Measurements from ENCODE around the gene MGRN1. TPM values are rescaled to one million over a fixed set of nuclear protein-coding genes. Genes with fewer than 3 reads are reported as not detected.

Gene MGRN1
- total RNA-seq, 3 donors from 2014 or later: 72.3 to 80.2 (median 77.0) TPM

DNA sequence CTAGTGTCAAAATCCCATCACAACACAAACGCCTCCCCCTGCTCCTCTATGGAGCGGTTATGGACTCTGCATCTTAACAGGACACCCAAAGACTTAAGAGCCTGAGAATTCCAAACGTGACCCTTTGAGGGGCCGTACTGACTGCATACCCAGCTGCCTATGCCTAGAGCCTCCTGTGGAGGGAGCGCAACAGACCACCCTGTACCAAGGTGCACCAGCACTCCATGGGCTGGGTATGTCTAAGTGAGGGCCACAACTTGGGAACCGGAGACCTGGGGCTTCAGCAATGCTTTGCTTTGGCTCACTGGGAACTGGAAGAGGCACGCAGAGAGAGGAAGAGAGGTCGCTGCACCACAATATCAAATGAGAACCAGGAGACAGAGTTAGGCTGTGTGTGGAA lies 104.0 kb downstream of the MGRN1 start:
- H3K36me3 ChIP-seq (ENCODE audit: low read depth): no peaks in the 10 kb centered on the region
- TF ChIP-seq, protein P1, sequence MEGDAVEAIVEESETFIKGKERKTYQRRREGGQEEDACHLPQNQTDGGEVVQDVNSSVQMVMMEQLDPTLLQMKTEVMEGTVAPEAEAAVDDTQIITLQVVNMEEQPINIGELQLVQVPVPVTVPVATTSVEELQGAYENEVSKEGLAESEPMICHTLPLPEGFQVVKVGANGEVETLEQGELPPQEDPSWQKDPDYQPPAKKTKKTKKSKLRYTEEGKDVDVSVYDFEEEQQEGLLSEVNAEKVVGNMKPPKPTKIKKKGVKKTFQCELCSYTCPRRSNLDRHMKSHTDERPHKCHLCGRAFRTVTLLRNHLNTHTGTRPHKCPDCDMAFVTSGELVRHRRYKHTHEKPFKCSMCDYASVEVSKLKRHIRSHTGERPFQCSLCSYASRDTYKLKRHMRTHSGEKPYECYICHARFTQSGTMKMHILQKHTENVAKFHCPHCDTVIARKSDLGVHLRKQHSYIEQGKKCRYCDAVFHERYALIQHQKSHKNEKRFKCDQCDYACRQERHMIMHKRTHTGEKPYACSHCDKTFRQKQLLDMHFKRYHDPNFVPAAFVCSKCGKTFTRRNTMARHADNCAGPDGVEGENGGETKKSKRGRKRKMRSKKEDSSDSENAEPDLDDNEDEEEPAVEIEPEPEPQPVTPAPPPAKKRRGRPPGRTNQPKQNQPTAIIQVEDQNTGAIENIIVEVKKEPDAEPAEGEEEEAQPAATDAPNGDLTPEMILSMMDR (IDR thresholded peaks at IDR 0.05): no peak
- H3K4me1 ChIP-seq (ENCODE audit: low read depth): peaks cover 6% of the 10 kb centered on the region
- H3K9me3 ChIP-seq: no peaks in the 10 kb centered on the region
- ATAC-seq (no peak), DNase-seq (peak in 1 of 3 donors; percentile 29)
- intact Hi-C loops (cut with DNase I, micrococcal nuclease): no loop called here
- H3K4me3 ChIP-seq: no peak overlapping the region

DNA sequence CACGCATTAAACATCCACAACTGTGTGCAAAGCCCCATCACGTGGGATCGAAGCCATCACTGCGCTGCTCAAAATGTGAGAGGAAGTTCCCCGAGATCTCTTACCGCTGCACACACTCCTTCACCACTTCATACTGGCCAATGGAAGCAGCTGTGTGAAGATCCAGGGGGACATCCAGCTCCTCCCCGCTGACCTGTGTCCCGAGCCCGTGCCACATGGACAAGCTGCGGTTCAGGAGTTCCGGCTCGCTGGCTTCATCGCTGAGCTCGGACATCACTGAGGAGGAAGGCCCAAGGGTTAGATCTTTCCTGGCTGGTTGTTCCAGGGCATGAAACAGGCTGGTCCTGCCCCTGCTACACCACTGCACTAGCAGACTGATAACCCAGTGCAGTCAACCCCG lies 105.2 kb downstream of the MGRN1 start:
- Histone ChIP-seq H3K36me3 (ENCODE audit: low read depth) (no peaks in the 10 kb centered on the region), H3K9me3 (no peaks in the 10 kb centered on the region), H3K4me3 (no peak overlapping the region), H3K4me1 (ENCODE audit: low read depth) (peaks cover 6% of the 10 kb centered on the region)
- no peak for ATAC-seq
- TF ChIP-seq, protein P1 (IDR thresholded peaks at IDR 0.05): no peak
- intact Hi-C loops (cut with DNase I, micrococcal nuclease): no loop called here
- DNase-seq: peak in 1 of 3 donors; percentile 43

DNA sequence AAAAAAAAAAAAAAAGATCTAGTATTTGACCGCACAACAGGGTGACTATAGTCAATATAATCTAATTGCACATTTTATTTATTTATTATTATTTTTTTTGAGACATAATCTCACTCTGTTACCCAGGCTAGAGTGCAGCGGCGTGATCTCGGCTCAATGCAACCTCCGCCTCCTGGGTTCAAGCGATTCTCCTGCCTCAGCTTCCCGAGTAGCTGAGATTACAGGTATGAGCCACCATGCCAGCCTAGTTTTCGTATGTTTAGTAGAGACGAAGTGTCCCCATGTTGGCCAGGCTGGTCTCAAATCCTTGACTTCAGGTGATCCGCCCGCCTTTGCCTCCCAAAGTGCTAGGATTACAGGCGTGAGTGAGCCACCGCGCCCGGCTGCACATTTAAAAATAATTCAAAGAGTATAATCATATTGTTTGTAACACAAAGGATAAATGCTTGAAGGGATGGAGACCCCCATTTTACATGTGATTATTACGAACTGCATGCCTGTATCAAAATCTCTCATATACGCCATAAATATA lies 108.7 kb downstream of the MGRN1 start:
- no peaks in the 10 kb centered on the region for H3K36me3 ChIP-seq (ENCODE audit: low read depth)
- H3K4me3 ChIP-seq: peak overlapping the region; percentile 92
- DNase-seq (peak in 1 of 3 donors; percentile 18), ATAC-seq (no peak)
- H3K4me1 ChIP-seq (ENCODE audit: low read depth): peaks cover 12% of the 10 kb centered on the region
- intact Hi-C loops (cut with DNase I, micrococcal nuclease): no loop called here
- TF ChIP-seq, protein P1 (IDR thresholded peaks at IDR 0.05): no peak
- no peaks in the 10 kb centered on the region for H3K9me3 ChIP-seq

DNA sequence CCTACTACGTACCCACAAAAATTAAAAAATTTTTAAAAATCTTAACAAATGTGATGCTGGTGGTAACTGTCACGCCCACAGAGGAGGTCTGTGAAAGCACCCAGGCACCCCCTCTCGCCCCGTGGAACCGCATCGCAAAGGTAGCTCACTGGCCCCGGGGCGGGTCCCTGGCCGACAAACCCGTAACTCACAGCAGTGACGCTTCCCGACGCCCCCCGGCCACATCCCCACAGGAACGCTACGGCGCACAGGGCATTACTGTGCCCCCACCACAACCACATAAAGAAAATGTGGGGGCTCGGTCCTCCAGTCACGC lies 109.1 kb downstream of the MGRN1 start:
- intact Hi-C loops (cut with DNase I, micrococcal nuclease): no loop called here
- peak; percentile 1 for ATAC-seq
- TF ChIP-seq, protein P1 (IDR thresholded peaks at IDR 0.05): no peak
- H3K9me3 ChIP-seq: no peaks in the 10 kb centered on the region
- H3K4me1 ChIP-seq (ENCODE audit: low read depth): peaks cover 12% of the 10 kb centered on the region
- peak in 1 of 3 donors; percentile 50 for DNase-seq
- H3K4me3 ChIP-seq: peak overlapping the region; percentile 92
- no peaks in the 10 kb centered on the region for H3K36me3 ChIP-seq (ENCODE audit: low read depth)

DNA sequence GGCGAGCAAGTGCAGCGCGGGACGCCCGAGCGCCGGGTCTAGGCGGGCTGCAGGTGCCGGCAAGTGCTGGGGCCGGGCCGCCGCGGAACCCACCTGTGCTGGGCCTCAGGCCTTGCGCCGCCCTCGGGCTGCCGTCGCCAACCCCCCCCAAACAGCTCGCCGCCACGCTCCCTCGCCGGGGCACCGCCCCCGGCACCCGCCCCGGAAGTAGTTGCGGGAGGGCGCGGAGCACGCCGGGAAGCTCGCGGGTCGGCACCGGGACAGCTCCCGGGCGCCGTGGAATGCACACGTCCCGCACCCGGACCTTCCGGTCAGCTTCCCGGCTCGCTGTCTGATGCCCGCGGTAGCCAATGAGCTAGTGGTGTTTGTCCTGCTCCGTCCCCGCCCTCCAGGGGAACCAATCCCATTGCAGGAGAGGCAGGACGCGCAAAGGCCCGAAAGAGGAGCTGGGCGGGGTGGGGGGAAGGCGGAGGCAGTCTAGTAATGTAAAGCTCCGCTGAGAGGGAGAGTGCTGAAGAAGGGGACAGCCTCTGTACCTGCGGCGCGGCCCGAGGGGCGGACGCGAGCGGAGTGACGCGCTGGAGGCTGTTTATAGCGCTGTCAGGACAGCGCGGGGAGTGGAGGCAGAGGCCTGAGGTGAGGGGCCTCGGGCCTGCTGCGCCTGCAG lies 109.6 kb downstream of the MGRN1 start, which contains the start of the genes ANKS3 and DNAAF8:
Gene ANKS3 (minus strand): TSS at position 209 of the 667 bp plus-strand sequence. CDS start 4,122 bp downstream, outside the sequence.
Gene DNAAF8 (plus strand): TSS at position 475 of the 667 bp plus-strand sequence. CDS start 1,978 bp downstream, outside the sequence.
- no peaks in the 10 kb centered on the region for H3K9me3 ChIP-seq
- H3K4me1 ChIP-seq (ENCODE audit: low read depth): peaks cover 12% of the 10 kb centered on the region
- TF ChIP-seq, protein P1 (IDR thresholded peaks at IDR 0.05): no peak
- ATAC-seq (peak; percentile 97), DNase-seq (peak; percentile 94 to 96 (median 94))
- peak within 1 kb of the TSS; percentile 92 for H3K4me3 ChIP-seq
- H3K36me3 ChIP-seq (ENCODE audit: low read depth): no peaks in the 10 kb centered on the region
- intact Hi-C loops (cut with DNase I, micrococcal nuclease): no loop called here
